ENCODE data around the gene DLGAP5.
A peak's percentile ranks its signal among the peaks of the same experiment; 100 is the strongest.

The DLGAP5 gene

GRCh38 chr14:55103005-55103640 is 88.3 kb downstream of the DLGAP5 start:
- Mint-ChIP-seq H3K27me3 (no peaks in the 10 kb centered on the region), H3K4me1 (ENCODE audit: low read depth) (peaks cover 66% of the 10 kb centered on the region), H3K9me3 (no peaks in the 10 kb centered on the region), H3K4me3 (no peak overlapping the region), H3K36me3 (ENCODE audit: low read depth) (peaks cover 8% of the 10 kb centered on the region), H3K27ac (peak overlapping the region; percentile 82)
- intact Hi-C loops (cut with micrococcal nuclease): no loop called here

DNA sequence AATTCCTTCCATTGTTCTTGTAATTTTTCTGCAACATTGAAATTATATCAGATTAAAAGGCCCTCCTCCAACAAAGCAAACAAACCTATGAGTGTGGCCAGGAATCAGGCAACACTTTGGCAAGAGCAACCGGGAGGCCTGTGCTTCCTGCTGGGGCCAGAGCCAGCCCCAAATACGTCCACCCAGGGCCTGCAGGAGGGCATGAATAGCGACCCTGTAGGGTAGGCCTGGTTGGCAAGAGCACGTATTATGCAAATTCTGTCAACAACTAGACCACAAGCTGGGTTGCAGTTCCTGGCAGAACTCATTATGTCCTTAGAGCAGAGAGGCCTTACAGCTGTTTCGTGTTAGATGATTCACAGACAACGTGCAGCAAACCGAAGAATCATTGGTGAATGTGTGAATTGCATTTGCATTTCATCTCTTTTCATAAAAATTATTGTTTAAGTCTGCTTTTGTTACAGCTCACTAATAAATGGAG is 89.2 kb downstream of the DLGAP5 start:
- Mint-ChIP-seq H3K4me3 (no peak overlapping the region), H3K27ac (peak overlapping the region; percentile 82), H3K9me3 (no peaks in the 10 kb centered on the region), H3K4me1 (ENCODE audit: low read depth) (peaks cover 67% of the 10 kb centered on the region), H3K27me3 (no peaks in the 10 kb centered on the region), H3K36me3 (ENCODE audit: low read depth) (peaks cover 8% of the 10 kb centered on the region)
- intact Hi-C loops (cut with micrococcal nuclease): no loop called here

- Mint-ChIP-seq H3K27me3 (no peaks in the 10 kb centered on the region), H3K9me3 (no peaks in the 10 kb centered on the region), H3K4me3 (no peak overlapping the region), H3K4me1 (ENCODE audit: low read depth) (peaks cover 71% of the 10 kb centered on the region), H3K36me3 (ENCODE audit: low read depth) (peaks cover 8% of the 10 kb centered on the region), H3K27ac (peak overlapping the region; percentile 82)
- intact Hi-C loops (cut with micrococcal nuclease): no loop called here
Measured at GRCh38 chr14:55101698-55102097, 89.7 kb downstream of the DLGAP5 start.

DNA sequence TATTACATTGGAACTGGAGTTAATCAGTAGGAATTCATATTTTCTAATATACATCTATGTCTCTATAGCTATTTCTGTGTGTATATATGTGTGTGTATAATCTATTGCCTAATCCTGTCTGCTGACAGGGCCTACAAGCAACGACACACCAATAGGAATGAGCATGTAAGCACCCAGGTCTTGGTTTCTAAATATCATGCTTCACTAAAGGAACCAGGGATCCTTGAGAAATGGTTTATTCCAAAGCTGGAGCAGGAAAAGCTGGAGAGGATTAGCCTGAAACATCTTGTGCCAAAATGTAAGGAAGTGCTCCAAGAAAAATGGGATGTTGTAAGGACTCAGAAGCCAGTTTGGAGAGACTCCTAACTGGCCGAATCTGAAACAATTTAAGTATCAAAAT is 91.6 kb downstream of the DLGAP5 start:
- no peaks in the 10 kb centered on the region for H3K27me3 Mint-ChIP-seq
- no peaks in the 10 kb centered on the region for H3K36me3 Mint-ChIP-seq (ENCODE audit: low read depth)
- H3K9me3 Mint-ChIP-seq: no peaks in the 10 kb centered on the region
- intact Hi-C loops (cut with micrococcal nuclease): loop anchor here (2.0 kb wide), 1 partner anchor 31 kb away; no protein-coding TSS in a partner anchor
- H3K27ac Mint-ChIP-seq: no peak overlapping the region
- H3K4me1 Mint-ChIP-seq (ENCODE audit: low read depth): peaks cover 66% of the 10 kb centered on the region
- no peak overlapping the region for H3K4me3 Mint-ChIP-seq

DNA sequence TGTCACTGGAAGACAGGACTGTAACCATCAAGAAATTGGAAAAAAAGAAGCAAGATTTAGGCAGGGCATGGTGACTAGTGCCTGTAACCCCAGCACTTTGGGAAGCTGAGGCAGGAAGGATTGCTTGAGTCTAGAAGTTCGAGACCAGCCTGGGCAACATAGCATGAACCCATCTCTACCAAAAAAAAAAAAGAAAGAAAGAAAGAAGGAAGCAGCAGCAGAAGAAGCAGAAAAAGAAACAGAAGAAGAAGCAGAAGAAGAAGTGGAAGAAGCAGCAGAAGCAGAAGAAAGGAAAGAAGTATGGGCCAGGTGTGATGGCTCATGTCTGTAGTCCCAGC is 92.9 kb downstream of the DLGAP5 start:
- intact Hi-C loops (cut with micrococcal nuclease): loop anchor here (1.0 to 2.0 kb wide), 2 partner anchors 9 to 32 kb away; no protein-coding TSS in a partner anchor
- H3K4me3 Mint-ChIP-seq: peak overlapping the region; percentile 59
- no peaks in the 10 kb centered on the region for H3K36me3 Mint-ChIP-seq (ENCODE audit: low read depth)
- no peaks in the 10 kb centered on the region for H3K27me3 Mint-ChIP-seq
- peak overlapping the region; percentile 91 for H3K27ac Mint-ChIP-seq
- peaks cover 61% of the 10 kb centered on the region for H3K4me1 Mint-ChIP-seq (ENCODE audit: low read depth)
- H3K9me3 Mint-ChIP-seq: no peaks in the 10 kb centered on the region

Measured in dendritic cell treated with granulocyte-macrophage colony-stimulating factor and Interleukin-4, amounts not matched to agents 40 ng/mL and 50 ng/mL, for 4 days (primary cell).